ENCODE data around the gene LHFPL6.

LHFPL6 gene

GRCh38 chr13:39526499-39526898 lies 76.5 kb downstream of the LHFPL6 start:
- POLR2A ChIA-PET = no interaction called here
- CTCF ChIA-PET = no interaction called here
- TF ChIP-seq FOXA1 (IDR thresholded peaks at IDR 0.05) = no peak
- TF ChIP-seq, protein P1, sequence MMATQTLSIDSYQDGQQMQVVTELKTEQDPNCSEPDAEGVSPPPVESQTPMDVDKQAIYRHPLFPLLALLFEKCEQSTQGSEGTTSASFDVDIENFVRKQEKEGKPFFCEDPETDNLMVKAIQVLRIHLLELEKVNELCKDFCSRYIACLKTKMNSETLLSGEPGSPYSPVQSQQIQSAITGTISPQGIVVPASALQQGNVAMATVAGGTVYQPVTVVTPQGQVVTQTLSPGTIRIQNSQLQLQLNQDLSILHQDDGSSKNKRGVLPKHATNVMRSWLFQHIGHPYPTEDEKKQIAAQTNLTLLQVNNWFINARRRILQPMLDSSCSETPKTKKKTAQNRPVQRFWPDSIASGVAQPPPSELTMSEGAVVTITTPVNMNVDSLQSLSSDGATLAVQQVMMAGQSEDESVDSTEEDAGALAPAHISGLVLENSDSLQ (IDR thresholded peaks at IDR 0.05) = no peak
- no peak for TF ChIP-seq BHLHE40 (IDR thresholded peaks at IDR 0.05; ENCODE audit: borderline replicate concordance)
- TF ChIP-seq HDGF (IDR thresholded peaks at IDR 0.05; ENCODE audit: borderline replicate concordance) = no peak
- TF ChIP-seq ARNT (IDR thresholded peaks at IDR 0.05) = no peak
- no peak for TF ChIP-seq ELF4 (IDR thresholded peaks at IDR 0.05)
- no peak for TF ChIP-seq FOXM1 (IDR thresholded peaks at IDR 0.05; ENCODE audit: borderline replicate concordance)
- TF ChIP-seq NFRKB (IDR thresholded peaks at IDR 0.05) = no peak
- TF ChIP-seq SP1 (IDR thresholded peaks at IDR 0.05) = no peak
- DNase-seq (ENCODE audit: extremely low spot score) = no peak

DNA sequence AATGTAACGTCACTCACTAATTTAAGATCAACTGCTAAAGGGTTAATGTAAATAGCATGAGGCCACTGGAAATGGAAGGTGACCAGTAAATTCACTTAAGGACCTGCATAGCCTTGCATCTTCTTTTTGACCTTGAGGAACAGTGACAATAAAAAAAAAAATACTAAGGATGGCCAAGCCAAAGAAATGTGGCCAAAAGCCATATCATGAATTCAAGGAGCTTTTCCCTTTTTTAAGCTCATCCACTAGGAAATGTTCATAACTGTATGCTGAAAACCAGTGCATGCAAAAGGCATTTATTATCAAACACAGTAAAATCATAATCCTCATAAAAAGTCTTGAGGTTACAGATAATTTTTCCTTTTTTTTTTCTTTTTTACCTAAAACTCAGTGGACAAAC lies 77.5 kb downstream of the LHFPL6 start:
- no peak for DNase-seq (ENCODE audit: extremely low spot score)
- ChIA-PET CTCF (no interaction called here), POLR2A (no interaction called here)

DNA sequence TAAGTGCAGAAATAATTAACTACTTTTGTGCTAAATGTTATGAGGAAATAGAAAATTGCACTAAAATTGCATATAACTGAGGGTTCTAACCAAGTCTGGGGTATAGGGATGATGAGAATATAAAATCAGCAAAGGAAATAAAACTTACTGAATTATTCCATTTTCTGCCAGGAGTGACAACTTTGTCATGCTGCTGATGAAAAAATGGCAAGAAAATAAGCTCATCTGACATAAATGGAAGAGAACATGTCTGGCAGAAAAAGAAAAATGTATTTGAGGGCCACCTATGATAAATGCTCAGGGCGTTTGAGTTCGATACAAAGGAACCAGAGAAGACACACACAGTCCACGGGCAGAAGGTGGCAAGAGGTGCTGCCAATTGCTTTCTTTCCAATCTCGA lies 78.2 kb downstream of the LHFPL6 start:
- CTCF ChIA-PET = no interaction called here
- DNase-seq (ENCODE audit: extremely low spot score) = no peak
- POLR2A ChIA-PET = no interaction called here
- no peak for TF ChIP-seq SUZ12 (IDR thresholded peaks at IDR 0.05)
- TF ChIP-seq, protein P1 (IDR thresholded peaks at IDR 0.05) = no peak
- TF ChIP-seq TARDBP (IDR thresholded peaks at IDR 0.05) = no peak
- no peak for TF ChIP-seq LEF1 (IDR thresholded peaks at IDR 0.05; ENCODE audit: borderline replicate concordance)
- TF ChIP-seq NFRKB (IDR thresholded peaks at IDR 0.05) = no peak
- no peak for TF ChIP-seq FOXK2 (IDR thresholded peaks at IDR 0.05)
- no peak for TF ChIP-seq ZNF384 (IDR thresholded peaks at IDR 0.05)

More for the DNA sequence above, 77.5 kb downstream of the LHFPL6 start:
- TF ChIP-seq FOXK2 (IDR thresholded peaks at IDR 0.05) = no peak
- TF ChIP-seq ARNT (IDR thresholded peaks at IDR 0.05) = no peak
- no peak for TF ChIP-seq L3MBTL2 (conservative IDR thresholded peaks at IDR 0.05)
- no peak for TF ChIP-seq FOXA1 (IDR thresholded peaks at IDR 0.05)
- no peak for TF ChIP-seq LEF1 (IDR thresholded peaks at IDR 0.05; ENCODE audit: borderline replicate concordance)
- no peak for TF ChIP-seq HDGF (IDR thresholded peaks at IDR 0.05; ENCODE audit: borderline replicate concordance)
- no peak for TF ChIP-seq FOXM1 (IDR thresholded peaks at IDR 0.05; ENCODE audit: borderline replicate concordance)
- TF ChIP-seq SUZ12 (IDR thresholded peaks at IDR 0.05) = no peak

- DNase-seq (ENCODE audit: extremely low spot score) = no peak
- ChIA-PET CTCF (no interaction called here), POLR2A (no interaction called here)
- TF ChIP-seq LEF1 (IDR thresholded peaks at IDR 0.05; ENCODE audit: borderline replicate concordance) (no peak), TARDBP (IDR thresholded peaks at IDR 0.05) (no peak), FOXM1 (IDR thresholded peaks at IDR 0.05; ENCODE audit: borderline replicate concordance) (no peak)
These were observed 80.7 kb downstream of the LHFPL6 start for GRCh38 chr13:39522329-39522728.

DNA sequence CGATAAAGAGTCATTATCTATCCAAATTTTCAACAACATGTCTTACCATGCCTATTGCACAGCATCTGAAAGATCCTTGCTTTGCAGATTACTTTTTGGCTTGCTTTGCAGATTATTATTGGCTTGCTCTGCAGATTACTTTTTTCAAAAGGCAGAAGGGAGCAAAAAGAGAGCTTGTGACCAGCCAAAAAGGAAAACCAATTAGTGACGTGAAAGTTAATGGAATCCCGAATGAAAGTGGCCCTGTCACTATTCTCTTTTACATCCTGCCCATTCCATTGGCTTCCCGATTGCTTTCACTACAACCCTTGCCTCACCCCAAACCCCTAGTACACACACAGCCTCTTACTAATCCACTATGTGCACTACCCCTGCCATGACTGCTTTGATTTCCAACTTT lies 81.3 kb downstream of the LHFPL6 start:
- ChIA-PET CTCF (interaction anchor here (0.6 kb wide), 1 partner anchor 185 kb away, joined by 3 read pairs; no protein-coding TSS in a partner anchor), POLR2A (no interaction called here)

DNA sequence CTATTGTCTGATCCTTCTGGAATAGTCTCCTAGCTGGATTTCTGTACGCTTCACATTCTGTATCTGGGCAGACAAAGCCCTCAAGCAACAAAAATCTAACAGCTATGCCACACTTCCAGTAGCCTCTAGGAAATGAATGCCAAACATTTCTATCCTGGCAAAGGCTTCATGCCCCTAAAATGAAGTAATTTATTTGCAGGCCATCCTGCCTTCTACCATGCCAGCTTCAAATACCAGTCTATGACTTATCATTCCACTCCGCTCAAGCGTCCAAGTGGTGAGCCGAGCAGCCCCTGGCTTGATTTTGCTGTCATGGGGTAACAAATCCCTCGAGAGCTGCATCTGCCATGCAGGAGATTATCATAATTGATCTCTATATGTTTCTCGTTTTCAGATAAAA lies 86.9 kb downstream of the LHFPL6 start:
- POLR2A ChIA-PET = no interaction called here
- CTCF ChIA-PET = no interaction called here
- no peak for DNase-seq (ENCODE audit: extremely low spot score)
- no peak for TF ChIP-seq LEF1 (IDR thresholded peaks at IDR 0.05; ENCODE audit: borderline replicate concordance)
- TF ChIP-seq ELF4 (IDR thresholded peaks at IDR 0.05) = no peak
- no peak for TF ChIP-seq HDGF (IDR thresholded peaks at IDR 0.05; ENCODE audit: borderline replicate concordance)
- TF ChIP-seq L3MBTL2 (conservative IDR thresholded peaks at IDR 0.05) = no peak
- no peak for TF ChIP-seq TARDBP (IDR thresholded peaks at IDR 0.05)
- TF ChIP-seq, protein P1 (IDR thresholded peaks at IDR 0.05) = no peak
- no peak for TF ChIP-seq NFRKB (IDR thresholded peaks at IDR 0.05)
- TF ChIP-seq FOXK2 (IDR thresholded peaks at IDR 0.05) = no peak
- TF ChIP-seq FOXM1 (IDR thresholded peaks at IDR 0.05; ENCODE audit: borderline replicate concordance) = no peak
- no peak for TF ChIP-seq SP1 (IDR thresholded peaks at IDR 0.05)
- no peak for TF ChIP-seq ARNT (IDR thresholded peaks at IDR 0.05)

More for the DNA sequence above, 81.3 kb downstream of the LHFPL6 start:
- no peak for DNase-seq (ENCODE audit: extremely low spot score)
- TF ChIP-seq FOXK2 (IDR thresholded peaks at IDR 0.05) (no peak), FOXM1 (IDR thresholded peaks at IDR 0.05; ENCODE audit: borderline replicate concordance) (no peak), CTBP1 (IDR thresholded peaks at IDR 0.05; ENCODE audit: borderline replicate concordance) (no peak), BHLHE40 (IDR thresholded peaks at IDR 0.05; ENCODE audit: borderline replicate concordance) (no peak), SUZ12 (IDR thresholded peaks at IDR 0.05) (no peak), L3MBTL2 (conservative IDR thresholded peaks at IDR 0.05) (no peak), FOXA1 (IDR thresholded peaks at IDR 0.05) (no peak), TARDBP (IDR thresholded peaks at IDR 0.05) (no peak), ARNT (IDR thresholded peaks at IDR 0.05) (no peak), HDGF (IDR thresholded peaks at IDR 0.05; ENCODE audit: borderline replicate concordance) (no peak), NFRKB (IDR thresholded peaks at IDR 0.05) (no peak), SP1 (IDR thresholded peaks at IDR 0.05) (no peak), ELF4 (IDR thresholded peaks at IDR 0.05) (no peak)

DNA sequence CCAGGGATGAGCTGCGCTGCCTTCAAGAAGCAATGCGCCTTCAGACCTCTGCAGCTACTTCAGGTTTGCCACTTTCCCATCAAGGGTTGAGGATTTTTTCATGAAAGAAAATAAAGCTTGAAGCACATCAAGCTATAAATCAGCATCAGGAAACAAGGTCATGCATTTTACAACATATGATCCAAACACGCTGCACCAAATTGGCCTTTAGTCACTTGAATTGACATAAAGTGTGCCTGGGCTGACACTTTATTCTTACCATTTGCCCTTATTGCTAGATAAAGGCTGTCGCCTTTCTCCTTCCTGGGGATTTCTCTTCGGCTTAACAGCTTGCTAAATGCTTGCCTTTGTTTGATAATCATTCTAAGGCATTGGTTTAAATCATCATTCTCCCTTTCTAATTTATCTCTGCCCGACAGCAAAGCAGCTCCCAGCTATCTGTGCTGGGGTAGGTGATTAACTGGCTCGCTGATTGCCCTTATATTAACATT lies 87.7 kb downstream of the LHFPL6 start:
- DNase-seq (ENCODE audit: extremely low spot score) = no peak
- CTCF ChIA-PET = no interaction called here
- TF ChIP-seq ELF4 (IDR thresholded peaks at IDR 0.05) = no peak
- no peak for TF ChIP-seq SUZ12 (IDR thresholded peaks at IDR 0.05)
- no peak for TF ChIP-seq NFRKB (IDR thresholded peaks at IDR 0.05)
- no peak for TF ChIP-seq L3MBTL2 (conservative IDR thresholded peaks at IDR 0.05)
- no peak for TF ChIP-seq TARDBP (IDR thresholded peaks at IDR 0.05)
- TF ChIP-seq, protein P1 (IDR thresholded peaks at IDR 0.05) = no peak
- TF ChIP-seq FOXA1 (IDR thresholded peaks at IDR 0.05) = no peak
- POLR2A ChIA-PET = no interaction called here

Measured in HEK293T (cell line).